Osteoblast (primary cell): Measurements from ENCODE around the gene LMCD1. TPM values are rescaled to one million over a fixed set of nuclear protein-coding genes. Genes with fewer than 3 reads are reported as not detected.

ENCODE experiments used
- DNase-seq: peaks from one replicate; pipeline ENCODE4 v3.0.0; 2011; ENCODE audit warnings: low spot score, mixed read lengths; ENCODE audit not compliant: insufficient read length; ENCODE audit errors: missing footprints
- H2AFZ ChIP-seq: 2 replicates; pipeline ENCODE4 v1.6.0; 2011; ENCODE audit warnings: mild to moderate bottlenecking, low read length
- H3K27ac ChIP-seq: 2 replicates; pipeline ENCODE4 v1.5.1; 2011; ENCODE audit warnings: mild to moderate bottlenecking, low read depth, low read length, moderate library complexity
- H3K27me3 ChIP-seq: 2 replicates; pipeline ENCODE4 v1.6.0; 2012; ENCODE audit warnings: mild to moderate bottlenecking, control low read depth, inconsistent platforms, low read length, moderate library complexity; ENCODE audit not compliant: insufficient read depth
- H3K36me3 ChIP-seq: 2 replicates; pipeline ENCODE4 v1.5.1; 2011; ENCODE audit warnings: mild to moderate bottlenecking, low read length, control low read depth, moderate library complexity; ENCODE audit not compliant: insufficient read depth
- H3K4me1 ChIP-seq: 2 replicates; pipeline ENCODE4 v1.5.1; 2011; ENCODE audit warnings: mild to moderate bottlenecking, low read length, control low read depth, moderate library complexity; ENCODE audit not compliant: insufficient read depth
- H3K4me2 ChIP-seq: 2 replicates; pipeline ENCODE4 v1.6.0; 2011; ENCODE audit warnings: mild to moderate bottlenecking, low read length; ENCODE audit not compliant: insufficient read depth
- H3K4me3 ChIP-seq: fragments of 200-600 bp; sonication (generic); 3 replicates; pipeline ENCODE4 v1.5.1; 2012; ENCODE audit warnings: mild to moderate bottlenecking, low read length, inconsistent platforms; ENCODE audit not compliant: insufficient read depth
- H3K79me2 ChIP-seq: 2 replicates; pipeline ENCODE4 v1.6.0; 2012; ENCODE audit warnings: mild to moderate bottlenecking, low read length, control low read depth, inconsistent platforms; ENCODE audit not compliant: insufficient read depth
- H3K9me3 ChIP-seq: 2 replicates; pipeline ENCODE4 v1.5.1; 2011; ENCODE audit warnings: low read depth, low read length, control low read depth
- H4K20me1 ChIP-seq: 2 replicates; pipeline ENCODE4 v1.6.0; 2012; ENCODE audit warnings: mild to moderate bottlenecking, low read length, control low read depth; ENCODE audit not compliant: insufficient read depth
- total RNA-seq: library from RNA; depleted of rRNA; stranded (reverse); fragments of >200 nt; gene quantifications from 2 replicates; pipeline ENCODE4 v1.2.3, GENCODE V29; 2012
- TF ChIP-seq, protein P1 (sequence below): IDR thresholded peaks from 2 replicates; pipeline ENCODE4 v1.5.1; 2011; ENCODE audit warnings: mild to moderate bottlenecking, low read depth, low read length, moderate library complexity; ENCODE audit errors: extremely low read depth

Gene LMCD1
- total RNA-seq, 1 donor: 294 TPM

DNA sequence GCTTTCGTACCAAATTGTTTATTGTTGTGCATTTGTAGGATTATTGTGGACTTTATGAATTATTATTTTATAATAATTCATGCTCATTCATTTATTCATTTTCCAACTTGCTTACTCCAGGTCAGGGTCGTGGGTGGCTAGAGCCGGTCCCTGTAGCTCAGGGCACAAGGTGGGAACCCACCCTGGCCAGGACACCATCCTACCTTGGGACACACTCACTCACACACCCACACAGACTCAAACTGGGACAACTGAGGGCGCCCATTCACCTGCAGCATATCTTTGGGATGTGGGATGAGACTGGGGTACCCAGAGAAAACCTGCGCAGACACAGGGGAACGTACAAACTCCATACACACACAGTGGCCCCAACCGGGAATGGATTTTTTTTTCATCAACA lies 102.4 kb downstream of the LMCD1 start:
- DNase-seq: no peak
- no peaks in the 10 kb centered on the region for H4K20me1 ChIP-seq
- no peaks in the 10 kb centered on the region for H3K27me3 ChIP-seq
- no peak overlapping the region for H3K27ac ChIP-seq
- H3K79me2 ChIP-seq: no peaks in the 10 kb centered on the region
- no peak overlapping the region for H3K4me2 ChIP-seq
- no peak overlapping the region for H2AFZ ChIP-seq
- no peaks in the 10 kb centered on the region for H3K9me3 ChIP-seq
- H3K4me3 ChIP-seq: no peak overlapping the region
- TF ChIP-seq, protein P1, sequence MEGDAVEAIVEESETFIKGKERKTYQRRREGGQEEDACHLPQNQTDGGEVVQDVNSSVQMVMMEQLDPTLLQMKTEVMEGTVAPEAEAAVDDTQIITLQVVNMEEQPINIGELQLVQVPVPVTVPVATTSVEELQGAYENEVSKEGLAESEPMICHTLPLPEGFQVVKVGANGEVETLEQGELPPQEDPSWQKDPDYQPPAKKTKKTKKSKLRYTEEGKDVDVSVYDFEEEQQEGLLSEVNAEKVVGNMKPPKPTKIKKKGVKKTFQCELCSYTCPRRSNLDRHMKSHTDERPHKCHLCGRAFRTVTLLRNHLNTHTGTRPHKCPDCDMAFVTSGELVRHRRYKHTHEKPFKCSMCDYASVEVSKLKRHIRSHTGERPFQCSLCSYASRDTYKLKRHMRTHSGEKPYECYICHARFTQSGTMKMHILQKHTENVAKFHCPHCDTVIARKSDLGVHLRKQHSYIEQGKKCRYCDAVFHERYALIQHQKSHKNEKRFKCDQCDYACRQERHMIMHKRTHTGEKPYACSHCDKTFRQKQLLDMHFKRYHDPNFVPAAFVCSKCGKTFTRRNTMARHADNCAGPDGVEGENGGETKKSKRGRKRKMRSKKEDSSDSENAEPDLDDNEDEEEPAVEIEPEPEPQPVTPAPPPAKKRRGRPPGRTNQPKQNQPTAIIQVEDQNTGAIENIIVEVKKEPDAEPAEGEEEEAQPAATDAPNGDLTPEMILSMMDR: no peak
- peaks cover 18% of the 10 kb centered on the region for H3K4me1 ChIP-seq
- no peaks in the 10 kb centered on the region for H3K36me3 ChIP-seq

DNA sequence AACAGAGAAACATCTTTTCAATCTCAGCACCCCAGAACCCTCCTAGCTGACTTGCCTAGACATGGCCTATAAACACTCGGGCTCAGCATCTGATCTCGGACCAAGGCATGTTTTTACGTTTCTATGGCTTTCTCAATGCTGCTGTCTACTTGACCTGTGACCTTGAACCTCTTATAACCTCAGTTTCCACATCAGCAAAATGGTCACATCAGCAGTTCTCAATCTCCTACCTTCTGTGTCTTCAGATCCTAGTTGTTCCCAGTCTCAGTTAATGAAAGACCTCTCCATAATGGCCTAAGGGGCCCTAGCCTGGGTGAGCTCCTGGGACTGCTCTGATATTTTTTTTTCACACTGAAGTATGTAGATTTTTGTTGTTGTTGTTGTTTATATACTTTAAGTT lies 103.4 kb downstream of the LMCD1 start:
- no peaks in the 10 kb centered on the region for H3K79me2 ChIP-seq
- no peaks in the 10 kb centered on the region for H3K9me3 ChIP-seq
- H3K4me1 ChIP-seq: peaks cover 18% of the 10 kb centered on the region
- no peaks in the 10 kb centered on the region for H4K20me1 ChIP-seq
- H3K4me2 ChIP-seq: no peak overlapping the region
- no peak overlapping the region for H3K27ac ChIP-seq
- TF ChIP-seq, protein P1: no peak
- H3K27me3 ChIP-seq: no peaks in the 10 kb centered on the region
- no peak for DNase-seq
- no peak overlapping the region for H3K4me3 ChIP-seq
- no peaks in the 10 kb centered on the region for H3K36me3 ChIP-seq
- H2AFZ ChIP-seq: no peak overlapping the region

DNA sequence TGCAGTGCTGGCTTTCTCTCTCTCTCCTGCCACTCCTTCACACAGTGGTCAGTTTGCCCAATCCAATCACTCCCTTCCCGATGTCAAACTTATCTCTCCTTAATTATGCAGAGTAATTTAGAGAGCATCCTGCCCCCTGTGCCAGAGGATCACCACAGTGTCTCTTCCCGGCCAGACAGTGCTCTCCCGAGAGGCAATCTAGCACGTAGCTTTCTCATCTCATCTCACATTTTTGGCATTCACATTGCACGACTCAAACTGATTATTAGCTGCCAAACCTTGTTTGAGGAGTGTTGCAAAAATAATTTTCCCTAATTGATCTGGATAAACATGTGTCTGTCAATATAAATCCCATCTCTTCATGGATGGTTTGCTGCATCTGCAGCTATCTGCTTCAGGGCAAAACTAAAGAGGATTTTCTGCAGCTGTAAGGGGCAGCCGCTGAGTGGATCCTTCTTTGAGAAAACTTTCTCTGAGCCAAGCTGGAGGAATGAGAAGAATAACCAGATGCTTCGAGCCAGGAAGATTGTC lies 105.1 kb downstream of the LMCD1 start:
- TF ChIP-seq, protein P1: no peak
- H3K79me2 ChIP-seq: no peaks in the 10 kb centered on the region
- H3K36me3 ChIP-seq: no peaks in the 10 kb centered on the region
- H3K4me3 ChIP-seq: no peak overlapping the region
- H3K4me2 ChIP-seq: peak overlapping the region; percentile 16
- H3K27me3 ChIP-seq: no peaks in the 10 kb centered on the region
- DNase-seq: no peak
- H2AFZ ChIP-seq: peak overlapping the region; percentile 25
- no peaks in the 10 kb centered on the region for H3K9me3 ChIP-seq
- no peaks in the 10 kb centered on the region for H4K20me1 ChIP-seq
- H3K27ac ChIP-seq: peak overlapping the region; percentile 23
- peaks cover 18% of the 10 kb centered on the region for H3K4me1 ChIP-seq

DNA sequence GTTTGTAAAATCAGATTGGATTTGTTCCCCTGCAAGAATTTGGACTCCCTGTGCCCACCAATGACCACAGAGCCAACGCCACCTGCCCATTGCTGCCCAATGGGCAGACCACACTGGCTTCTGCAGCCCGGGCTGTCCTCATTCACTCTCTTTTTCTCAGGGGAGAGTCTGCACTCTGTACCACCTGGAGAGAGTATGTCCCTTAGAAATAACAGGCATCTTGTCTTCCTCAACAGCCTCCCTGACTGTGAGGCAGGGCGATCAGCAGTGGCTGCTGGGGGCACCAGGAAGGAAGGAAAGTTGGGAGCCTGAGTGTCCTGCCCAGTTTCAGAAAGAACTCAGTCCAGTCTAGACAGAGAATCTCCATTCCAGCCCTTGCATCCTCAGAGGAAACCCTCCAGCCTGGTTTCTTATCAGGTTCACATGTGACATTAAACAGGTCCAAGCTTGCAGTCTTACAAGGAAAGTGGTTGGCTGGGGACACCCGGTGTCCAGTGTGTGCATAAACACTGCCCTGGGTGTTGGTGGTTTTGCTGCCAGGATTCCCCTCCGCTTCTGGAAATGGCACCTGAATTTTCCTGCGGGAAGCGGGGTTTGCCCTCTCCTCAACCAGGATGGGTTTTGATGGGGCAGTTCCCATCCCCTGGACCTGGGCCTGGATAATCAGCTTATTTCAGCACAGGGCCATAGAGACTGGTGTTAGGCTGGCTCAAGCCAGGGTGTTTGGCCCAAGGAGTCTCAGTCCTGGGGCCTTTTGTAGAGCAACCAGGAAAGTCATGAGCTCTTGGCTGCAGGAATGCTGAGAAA lies 105.8 kb downstream of the LMCD1 start:
- no peak overlapping the region for H3K4me3 ChIP-seq
- peak overlapping the region; percentile 23 for H3K27ac ChIP-seq
- no peaks in the 10 kb centered on the region for H3K27me3 ChIP-seq
- peak; percentile 92 for DNase-seq
- no peaks in the 10 kb centered on the region for H3K9me3 ChIP-seq
- peaks cover 18% of the 10 kb centered on the region for H3K4me1 ChIP-seq
- H2AFZ ChIP-seq: peak overlapping the region; percentile 25
- H3K4me2 ChIP-seq: peak overlapping the region; percentile 16
- H3K36me3 ChIP-seq: no peaks in the 10 kb centered on the region
- TF ChIP-seq, protein P1: peak; percentile 85
- no peaks in the 10 kb centered on the region for H4K20me1 ChIP-seq
- H3K79me2 ChIP-seq: no peaks in the 10 kb centered on the region
